Measurements from ENCODE around the gene TUBGCP2. TPM values are rescaled to one million over a fixed set of nuclear protein-coding genes. Genes with fewer than 3 reads are reported as not detected.

TUBGCP2 gene
- total RNA-seq, 1 experiment from 2014 or later: 93.7 TPM

GRCh38 chr10:133242611-133243356, 65.9 kb downstream of the TUBGCP2 start:
- no TSS peak for BruUV-seq (replicated peaks)
- in situ Hi-C loops (cut with HindIII; ENCODE audit: low pct_unique_long_range_greater_than_20kb, low sequenced_read_pairs): no loop called here
- ChIA-PET CTCF (no interaction called here), POLR2A (no interaction called here)
- Histone ChIP-seq H3K4me1 (ENCODE audit: control insufficient read depth, insufficient read depth, low read length) (no peaks in the 10 kb centered on the region), H3K36me3 (ENCODE audit: control insufficient read depth, insufficient read depth, low read length) (no peaks in the 10 kb centered on the region), H3K27ac (ENCODE audit: low read length) (no peak overlapping the region), H3K27me3 (ENCODE audit: control insufficient read depth, insufficient read depth, low read length) (no peaks in the 10 kb centered on the region), H3K9me3 (ENCODE audit: control insufficient read depth, insufficient read depth, low read depth, low read length) (no peaks in the 10 kb centered on the region), H3K4me3 (ENCODE audit: low read depth in 2 of 2, low read length in 2 of 2) (no peak overlapping the region)
- DNase-seq (ENCODE audit: low read depth, low spot score) (no peak), ATAC-seq (no peak)
- TF ChIP-seq REST (IDR thresholded peaks at IDR 0.05; ENCODE audit: insufficient read depth in 1 of 2, low read depth in 2 of 2, low read length in 1 of 2) (no peak), POLR2AphosphoS5 (IDR thresholded peaks at IDR 0.05; ENCODE audit: low read depth, low read length) (no peak), CTCF (IDR thresholded peaks at IDR 0.05) (no peak), SIN3A (IDR thresholded peaks at IDR 0.05; ENCODE audit: borderline replicate concordance, insufficient read depth, low read depth, low read length) (no peak), TCF7L2 (IDR thresholded peaks at IDR 0.05; ENCODE audit: low read depth, low read length) (no peak)
- intact Hi-C loops (cut with micrococcal nuclease; ENCODE audit: unreplicated experiment): loop anchor here (5.0 kb wide), 1 partner anchor 95 kb away; no protein-coding TSS in a partner anchor

GRCh38 chr10:133241501-133242205, 67.0 kb downstream of the TUBGCP2 start:
- in situ Hi-C loops (cut with HindIII; ENCODE audit: low pct_unique_long_range_greater_than_20kb, low sequenced_read_pairs) (no loop called here), intact Hi-C loops (cut with micrococcal nuclease; ENCODE audit: unreplicated experiment) (loop anchor here (5.0 kb wide), 1 partner anchor 94 kb away; no protein-coding TSS in a partner anchor)
- TF ChIP-seq SIN3A (IDR thresholded peaks at IDR 0.05; ENCODE audit: borderline replicate concordance, insufficient read depth, low read depth, low read length) (no peak), CTCF (IDR thresholded peaks at IDR 0.05) (no peak), POLR2AphosphoS5 (IDR thresholded peaks at IDR 0.05; ENCODE audit: low read depth, low read length) (no peak), REST (IDR thresholded peaks at IDR 0.05; ENCODE audit: insufficient read depth in 1 of 2, low read depth in 2 of 2, low read length in 1 of 2) (no peak), TCF7L2 (IDR thresholded peaks at IDR 0.05; ENCODE audit: low read depth, low read length) (no peak)
- Histone ChIP-seq H3K9me3 (ENCODE audit: control insufficient read depth, insufficient read depth, low read depth, low read length) (no peaks in the 10 kb centered on the region), H3K27ac (ENCODE audit: low read length) (no peak overlapping the region), H3K36me3 (ENCODE audit: control insufficient read depth, insufficient read depth, low read length) (no peaks in the 10 kb centered on the region), H3K27me3 (ENCODE audit: control insufficient read depth, insufficient read depth, low read length) (peaks cover 4% of the 10 kb centered on the region; the same call in 1 of the 2 replicates), H3K4me1 (ENCODE audit: control insufficient read depth, insufficient read depth, low read length) (no peaks in the 10 kb centered on the region), H3K4me3 (ENCODE audit: low read depth in 2 of 2, low read length in 2 of 2) (no peak overlapping the region)
- CTCF ChIA-PET: no interaction called here
- no TSS peak for BruUV-seq (replicated peaks)
- ATAC-seq (no peak), DNase-seq (ENCODE audit: low read depth, low spot score) (no peak)
- POLR2A ChIA-PET: no interaction called here
